Skeletal muscle satellite cell (primary cell): ENCODE data around the gene CYTH4.
A peak's percentile ranks its signal among the peaks of the same experiment; 100 is the strongest.
"Not testable (repeated sequence)": the region's sequence is repeated elsewhere in the genome, so short reads cannot be mapped to it uniquely, and the experiment has no call there.

Experiments used
- H3K27me3 ChIP-seq: 2 replicates; pipeline ENCODE4 v1.7.0; 2013; ENCODE audit warnings: low read length; ENCODE audit not compliant: control insufficient read depth, insufficient read depth
- H3K36me3 ChIP-seq: 2 replicates; pipeline ENCODE4 v1.7.0; 2013; ENCODE audit warnings: mild to moderate bottlenecking, control low read depth, low read length; ENCODE audit not compliant: insufficient read depth
- H3K4me1 ChIP-seq: 2 replicates; pipeline ENCODE4 v1.7.0; 2013; ENCODE audit warnings: low read length; ENCODE audit not compliant: control insufficient read depth, insufficient read depth
- H3K4me2 ChIP-seq: 2 replicates; pipeline ENCODE4 v1.7.0; 2013; ENCODE audit warnings: mild to moderate bottlenecking, low read length
- H3K4me3 ChIP-seq: 2 replicates; pipeline ENCODE4 v1.7.0; 2013; ENCODE audit warnings: low read length
- H3K9ac ChIP-seq: 2 replicates; pipeline ENCODE4 v1.7.0; 2013; ENCODE audit warnings: mild to moderate bottlenecking, low read depth, low read length, moderate library complexity
- H3K9me3 ChIP-seq: replicated peaks from 2 replicates; pipeline ENCODE4 v1.7.0; 2013; ENCODE audit warnings: mild to moderate bottlenecking, control low read depth, low read length

The CYTH4 gene

DNA sequence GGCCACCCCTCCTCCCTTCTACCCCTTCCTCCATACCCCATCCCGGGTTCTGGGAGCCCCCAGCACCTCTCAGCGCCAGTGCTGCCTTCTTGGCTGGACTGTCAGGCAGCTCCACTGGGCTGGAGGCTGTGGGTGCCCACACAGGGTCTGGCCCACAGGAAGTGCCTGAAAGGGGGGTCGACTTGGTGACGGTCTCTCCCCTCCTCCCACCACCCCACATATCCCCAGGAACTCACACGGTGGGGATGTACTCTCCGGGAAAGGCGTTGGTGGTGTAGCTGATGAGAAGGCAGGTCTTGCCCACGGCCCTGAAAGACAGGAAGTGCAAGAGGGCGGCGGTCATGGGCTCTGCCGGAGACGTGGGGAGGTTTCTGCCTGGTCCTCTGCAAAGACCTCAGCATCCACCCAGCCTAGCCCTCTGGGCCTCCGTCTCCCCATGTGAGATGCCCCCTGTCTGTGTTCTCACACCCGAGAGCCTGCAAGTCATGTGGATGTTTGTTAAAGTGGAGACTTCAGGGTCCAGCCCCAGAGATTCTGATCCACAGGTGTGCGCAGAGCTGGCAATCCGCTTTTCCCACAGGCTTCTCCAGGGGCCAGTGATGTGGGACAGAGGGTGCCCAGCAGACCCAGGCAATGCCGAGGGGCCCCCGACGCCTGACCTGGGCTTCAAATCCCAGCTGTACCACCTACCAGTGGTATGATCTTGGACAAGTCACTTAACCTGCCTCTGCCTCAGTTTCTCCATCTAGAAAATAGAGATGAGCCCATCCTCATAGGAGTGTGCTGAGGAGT lies 40.8 kb upstream of the CYTH4 start:
- peaks cover 52% of the 10 kb centered on the region for H3K27me3 ChIP-seq
- peaks cover 16% of the 10 kb centered on the region for H3K4me1 ChIP-seq
- no peak overlapping the region for H3K9ac ChIP-seq
- H3K9me3 ChIP-seq = no peaks in the 10 kb centered on the region
- H3K36me3 ChIP-seq = no peaks in the 10 kb centered on the region
- H3K4me2 ChIP-seq = no peak overlapping the region
- H3K4me3 ChIP-seq = no peak overlapping the region

DNA sequence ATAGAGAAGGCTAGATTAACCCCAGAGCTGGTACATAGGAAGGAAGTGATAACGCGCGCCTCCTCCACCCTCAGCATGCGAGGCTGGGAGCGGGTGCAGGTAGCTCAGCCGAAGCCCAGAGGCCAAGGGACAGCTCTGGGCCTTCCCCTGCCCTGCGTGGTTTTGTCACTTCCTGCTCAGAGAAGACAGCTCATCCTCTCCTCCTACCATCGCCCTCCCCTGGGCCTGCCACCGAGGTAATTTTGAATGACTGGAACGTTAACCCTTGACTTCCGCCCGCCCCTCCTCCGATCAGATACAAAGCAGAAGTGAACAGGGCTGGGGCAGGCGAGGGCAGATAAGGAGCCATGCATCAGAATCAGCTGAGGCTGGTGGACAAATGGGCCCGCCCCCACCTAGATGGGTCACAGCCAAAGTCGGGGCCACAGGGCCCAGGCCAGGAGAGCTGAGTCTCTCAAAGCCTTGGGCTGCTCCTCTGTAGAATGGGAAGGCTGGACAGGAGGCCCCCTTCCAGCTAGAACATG lies 39.9 kb upstream of the CYTH4 start:
- H3K4me3 ChIP-seq = no peak overlapping the region
- peaks cover 53% of the 10 kb centered on the region for H3K27me3 ChIP-seq
- no peak overlapping the region for H3K9ac ChIP-seq
- H3K4me2 ChIP-seq = peak overlapping the region; percentile 41
- no peaks in the 10 kb centered on the region for H3K9me3 ChIP-seq
- H3K4me1 ChIP-seq = peaks cover 16% of the 10 kb centered on the region
- no peaks in the 10 kb centered on the region for H3K36me3 ChIP-seq

DNA sequence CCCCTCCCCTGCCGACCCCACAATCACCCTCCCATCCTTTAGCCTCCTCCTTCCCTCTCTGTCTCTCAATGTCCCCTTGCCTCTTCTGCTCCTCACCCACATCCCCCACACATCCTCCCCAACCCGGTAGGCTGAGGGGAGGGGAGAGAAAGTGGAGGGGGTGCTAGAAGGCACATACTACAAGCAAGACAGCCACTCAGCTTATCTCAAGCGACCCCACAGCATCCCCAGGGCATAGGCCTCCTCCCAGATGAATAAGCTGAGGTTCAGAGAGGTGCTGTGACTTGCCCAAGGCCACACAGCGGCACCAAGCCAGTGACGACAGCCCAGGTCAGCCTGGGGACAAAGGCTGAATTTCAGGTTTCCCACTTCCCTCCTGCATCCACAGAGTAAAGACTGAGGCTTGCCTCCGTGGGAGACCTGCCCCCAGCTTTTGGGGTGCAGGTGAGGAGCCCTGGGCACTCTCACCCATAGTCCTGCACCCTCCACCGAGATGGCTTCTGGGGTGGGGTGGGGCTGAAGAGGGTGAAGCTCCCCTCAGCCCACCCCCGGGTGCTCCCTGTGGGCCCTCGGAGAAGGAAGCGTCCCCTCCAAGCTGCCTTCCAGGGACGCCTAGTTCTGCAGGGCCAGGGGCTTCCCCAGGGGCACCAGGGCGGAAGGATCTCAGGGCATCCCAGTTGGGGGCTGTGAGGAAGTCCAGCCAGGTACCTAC lies 38.8 kb upstream of the CYTH4 start:
- no peaks in the 10 kb centered on the region for H3K36me3 ChIP-seq
- H3K27me3 ChIP-seq = peaks cover 50% of the 10 kb centered on the region
- H3K4me1 ChIP-seq = peaks cover 16% of the 10 kb centered on the region
- H3K4me2 ChIP-seq = peak overlapping the region; percentile 79
- peak overlapping the region; percentile 41 for H3K9ac ChIP-seq
- no peaks in the 10 kb centered on the region for H3K9me3 ChIP-seq
- peak overlapping the region; percentile 58 for H3K4me3 ChIP-seq

DNA sequence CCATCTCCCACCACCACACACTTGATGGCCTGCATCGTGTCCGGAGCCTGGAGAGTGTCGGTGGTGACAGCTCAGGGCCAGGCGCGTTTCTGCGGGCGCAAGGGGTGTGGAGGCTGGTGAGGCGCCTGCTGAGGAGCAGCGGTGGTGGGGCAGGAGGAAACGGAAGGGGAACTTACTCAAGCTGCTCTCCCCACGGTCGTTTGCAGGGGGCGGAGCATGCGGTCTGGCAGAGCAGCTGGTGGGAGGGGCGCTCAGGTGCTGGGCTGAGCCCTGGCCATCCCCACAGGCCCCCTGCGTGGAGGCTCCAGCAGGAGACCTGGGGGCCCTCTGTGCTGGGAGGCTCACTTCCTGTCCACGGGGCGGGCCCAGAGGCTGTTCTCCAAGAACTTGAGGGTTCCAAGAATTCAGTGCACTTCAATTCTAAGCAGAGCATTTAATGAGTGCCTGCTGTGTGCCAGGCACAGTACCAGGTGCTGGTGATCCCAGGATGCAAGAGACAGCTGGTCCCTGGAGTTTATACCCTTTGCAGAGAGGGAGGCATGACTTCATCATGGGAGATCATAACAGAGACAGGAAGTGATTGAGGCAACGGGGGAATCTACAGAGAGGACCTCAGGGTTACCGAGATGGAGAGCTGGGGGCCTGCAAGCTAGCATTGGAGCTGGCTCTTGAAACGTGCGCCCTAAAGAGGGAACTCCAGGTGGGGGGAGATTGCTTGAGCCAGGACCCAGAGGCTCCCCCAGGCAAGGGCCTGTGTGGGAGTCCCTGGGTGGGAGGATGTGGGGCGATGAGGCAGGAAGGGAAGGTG lies 38.0 kb upstream of the CYTH4 start, which contains the start of gene RAC2:
Gene RAC2, minus strand, starts transcription at position 156 of the 808 bp plus-strand sequence. Its CDS starts 121 bp downstream, at position 35.
- no peaks in the 10 kb centered on the region for H3K9me3 ChIP-seq
- no peaks in the 10 kb centered on the region for H3K36me3 ChIP-seq
- peak within 1 kb of the TSS; percentile 79 for H3K4me2 ChIP-seq
- H3K9ac ChIP-seq = peak within 1 kb of the TSS; percentile 41
- H3K27me3 ChIP-seq = peaks cover 48% of the 10 kb centered on the region
- peak within 1 kb of the TSS; percentile 58 for H3K4me3 ChIP-seq
- H3K4me1 ChIP-seq = peaks cover 16% of the 10 kb centered on the region

DNA sequence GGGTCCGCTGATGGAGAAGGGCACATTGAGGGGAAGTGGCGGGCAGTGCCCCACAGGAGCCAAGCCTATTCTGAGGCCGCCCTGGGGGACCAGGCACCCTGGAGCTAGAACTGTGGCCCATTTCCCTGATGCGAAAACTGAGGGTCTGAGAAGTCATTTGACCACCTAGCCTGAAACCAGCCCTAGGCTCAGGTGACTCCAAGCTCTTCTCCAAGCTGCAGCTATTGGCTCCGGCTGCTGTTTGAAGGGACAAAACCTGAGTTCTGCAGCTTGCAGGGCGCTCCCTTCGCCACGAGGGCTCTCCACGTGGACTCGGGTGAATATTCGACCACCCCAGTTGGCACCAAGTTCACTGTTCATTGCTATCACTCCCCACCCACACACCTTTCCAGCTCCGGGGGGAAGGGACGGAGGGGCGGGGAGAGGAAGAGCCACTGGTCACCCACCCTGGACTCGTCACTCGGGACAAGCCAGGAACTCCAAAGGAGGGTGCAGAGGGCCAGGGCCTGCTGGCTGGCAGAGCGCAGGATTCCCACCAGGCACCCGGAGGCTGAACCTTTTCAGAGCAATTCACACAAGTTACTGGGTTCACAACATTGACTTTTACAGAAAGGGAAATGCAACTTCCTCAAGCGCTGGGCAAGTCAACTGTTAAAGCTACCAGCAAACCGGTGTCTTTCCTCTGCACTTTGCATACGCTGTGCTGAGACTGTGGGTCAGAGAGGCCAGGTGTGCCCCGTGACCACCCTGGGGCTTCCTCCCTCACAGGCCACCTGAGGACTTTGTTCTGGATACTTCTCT lies 37.2 kb upstream of the CYTH4 start:
- H3K4me2 ChIP-seq = no peak overlapping the region
- no peak overlapping the region for H3K9ac ChIP-seq
- H3K9me3 ChIP-seq = no peaks in the 10 kb centered on the region
- H3K4me1 ChIP-seq = peaks cover 16% of the 10 kb centered on the region
- peaks cover 40% of the 10 kb centered on the region for H3K27me3 ChIP-seq
- H3K36me3 ChIP-seq = no peaks in the 10 kb centered on the region
- H3K4me3 ChIP-seq = no peak overlapping the region

DNA sequence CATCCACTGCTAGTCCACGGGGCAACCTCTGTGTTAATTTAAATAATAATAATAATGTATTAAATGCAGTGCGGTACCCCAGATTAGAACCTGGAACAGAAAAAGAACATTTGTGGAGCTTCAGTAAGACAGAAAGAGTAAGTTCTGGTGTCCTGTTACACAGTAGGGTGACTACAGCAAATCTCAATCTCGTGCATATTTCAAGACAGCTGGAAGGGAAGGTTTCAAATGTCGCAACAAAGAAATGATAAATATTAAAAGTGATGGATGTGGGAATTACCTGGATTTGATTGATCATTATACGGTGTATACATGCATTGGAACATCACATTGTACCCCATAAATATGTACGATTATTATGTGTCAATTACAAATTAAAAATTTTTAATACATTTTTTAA lies 36.6 kb upstream of the CYTH4 start:
- no peaks in the 10 kb centered on the region for H3K9me3 ChIP-seq
- no peak overlapping the region for H3K9ac ChIP-seq
- H3K27me3 ChIP-seq = peaks cover 34% of the 10 kb centered on the region
- no peaks in the 10 kb centered on the region for H3K36me3 ChIP-seq
- H3K4me2 ChIP-seq = no peak overlapping the region
- H3K4me3 ChIP-seq = no peak overlapping the region
- peaks cover 16% of the 10 kb centered on the region for H3K4me1 ChIP-seq

DNA sequence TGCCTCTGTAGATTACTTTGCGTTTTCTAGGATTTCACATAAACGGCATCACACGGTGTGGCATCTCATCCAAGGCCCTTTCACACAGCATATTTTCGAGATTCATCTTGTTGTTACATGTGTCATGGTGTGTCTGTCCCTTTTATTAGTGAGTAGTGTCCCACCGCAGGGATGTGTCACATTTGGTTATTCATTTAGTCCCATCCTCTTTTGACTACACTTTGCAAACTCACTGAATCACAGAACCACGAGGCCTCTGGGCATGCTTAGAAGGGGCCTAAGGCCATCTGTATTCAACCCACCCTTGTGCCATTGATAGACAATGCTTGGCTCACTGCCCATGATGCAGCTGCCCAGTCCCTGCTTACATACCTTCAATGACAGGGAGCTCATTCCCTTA lies 34.1 kb upstream of the CYTH4 start:
- Histone ChIP-seq H3K4me3 (no peak overlapping the region), H3K9ac (no peak overlapping the region), H3K4me1 (peaks cover 9% of the 10 kb centered on the region), H3K27me3 (peaks cover 51% of the 10 kb centered on the region), H3K4me2 (no peak overlapping the region), H3K36me3 (no peaks in the 10 kb centered on the region), H3K9me3 (no peaks in the 10 kb centered on the region)

DNA sequence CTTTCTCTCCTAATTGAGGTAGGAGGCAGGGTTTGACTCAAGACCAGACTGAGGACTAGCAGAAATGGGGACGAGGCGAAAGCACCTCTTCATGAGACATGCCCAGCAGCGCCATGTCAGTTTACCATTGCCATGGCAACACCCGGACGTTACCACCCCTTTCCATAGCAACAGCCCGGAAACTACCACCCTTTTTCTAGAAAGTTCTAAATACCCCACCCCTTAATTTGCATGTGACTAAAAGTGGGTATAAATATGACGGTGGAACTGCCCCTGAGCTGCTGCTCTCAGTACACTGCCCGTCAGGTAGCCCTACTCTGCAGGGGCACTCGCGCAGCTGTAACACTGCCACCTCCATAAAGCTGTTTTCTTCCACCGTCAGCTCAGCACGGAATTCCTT lies 32.3 kb upstream of the CYTH4 start:
- Histone ChIP-seq H3K4me3 (no peak overlapping the region), H3K27me3 (peaks cover 45% of the 10 kb centered on the region), H3K36me3 (no peaks in the 10 kb centered on the region), H3K9ac (no peak overlapping the region), H3K4me1 (peaks cover 11% of the 10 kb centered on the region), H3K4me2 (no peak overlapping the region), H3K9me3 (no peaks in the 10 kb centered on the region)

DNA sequence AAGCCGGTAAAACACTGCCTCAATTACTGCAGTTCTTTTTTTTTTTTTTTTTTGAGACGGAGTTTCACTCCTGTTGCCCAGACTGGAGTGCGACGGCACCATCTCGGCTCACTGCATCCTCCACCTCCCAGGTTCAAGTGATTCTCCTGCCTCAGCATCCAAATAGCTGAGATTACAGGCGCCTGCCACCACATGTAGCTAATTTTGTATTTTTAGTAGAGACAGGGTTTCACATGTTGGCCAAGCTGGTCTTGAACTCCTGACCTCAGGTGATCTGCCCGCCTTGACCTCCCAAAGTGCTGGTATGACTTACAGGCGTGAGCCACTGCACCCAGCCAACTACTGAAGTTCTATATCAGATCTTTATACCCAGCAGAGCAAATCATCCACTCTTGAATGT lies 30.5 kb upstream of the CYTH4 start:
- not testable (repeated sequence) for H3K9ac ChIP-seq, H3K4me2 ChIP-seq, H3K4me3 ChIP-seq, H3K36me3 ChIP-seq, H3K9me3 ChIP-seq
- peaks cover 57% of the 10 kb centered on the region for H3K27me3 ChIP-seq
- peaks cover 12% of the 10 kb centered on the region for H3K4me1 ChIP-seq

DNA sequence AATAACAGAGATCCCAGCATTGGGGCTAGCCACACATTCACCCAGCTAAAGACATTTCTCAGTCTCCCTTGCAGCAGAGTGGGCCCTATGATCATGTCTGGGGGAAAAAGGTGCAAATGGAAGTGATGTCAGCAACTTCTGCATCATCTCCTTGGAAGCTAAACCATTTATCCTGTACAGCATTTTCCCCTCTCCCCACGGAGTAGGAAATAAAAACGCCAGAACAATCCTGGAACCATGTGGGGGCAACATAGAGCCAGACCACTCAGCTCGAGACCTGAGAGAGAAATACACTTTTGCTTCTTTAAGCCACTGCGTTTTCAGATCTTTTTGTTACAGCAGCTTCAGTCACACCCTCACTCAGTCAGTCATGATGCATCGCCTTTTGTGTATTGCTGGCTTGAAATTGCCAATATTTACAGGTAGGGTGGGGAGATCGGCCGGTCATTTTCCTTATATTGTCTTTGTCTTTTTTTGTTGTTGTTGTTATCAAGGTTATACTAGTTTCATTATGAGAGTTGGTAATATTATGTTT lies 29.1 kb upstream of the CYTH4 start:
- Histone ChIP-seq H3K36me3 (no peaks in the 10 kb centered on the region), H3K4me2 (no peak overlapping the region), H3K4me1 (peaks cover 12% of the 10 kb centered on the region), H3K27me3 (peaks cover 62% of the 10 kb centered on the region), H3K9ac (no peak overlapping the region), H3K4me3 (no peak overlapping the region), H3K9me3 (no peaks in the 10 kb centered on the region)
